Stimulated activated CD4-positive, alpha-beta T cell treated with anti-CD3 and anti-CD28 coated beads, Interleukin-2, amount 100 ng/mL, for 48 hours (primary cell): ENCODE results near the gene CACNB2.
"Not testable (repeated sequence)": the region's sequence is repeated elsewhere in the genome, so short reads cannot be mapped to it uniquely, and the experiment has no call there.

Experiments used
- DNase-seq, 2 donors: peaks; one replicate each; pipeline ENCODE4 v3.0.0-alpha.2; 2020

CACNB2 gene

GRCh38 chr10:18532881-18533535 is 392.8 kb downstream of the CACNB2 start:
- DNase-seq, result no peak

DNA sequence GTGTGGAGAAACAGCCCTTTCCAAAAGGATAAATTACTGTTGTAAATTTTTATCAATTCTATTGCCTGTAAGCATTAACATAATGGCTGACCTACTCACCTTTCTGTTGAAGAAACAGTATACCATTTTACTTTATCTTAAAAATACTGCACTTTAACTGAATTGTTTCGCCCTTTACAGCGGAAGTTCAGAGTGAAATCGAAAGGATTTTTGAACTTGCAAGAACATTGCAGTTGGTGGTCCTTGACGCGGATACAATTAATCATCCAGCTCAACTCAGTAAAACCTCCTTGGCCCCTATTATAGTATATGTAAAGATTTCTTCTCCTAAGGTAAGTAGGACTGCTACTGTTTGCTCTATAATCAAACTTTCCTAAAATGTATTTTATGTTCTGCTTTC is 393.7 kb downstream of the CACNB2 start:
- DNase-seq, result no peak

GRCh38 chr10:18539335-18539734 is 399.1 kb downstream of the CACNB2 start:
- no peak for DNase-seq

GRCh38 chr10:18540195-18540594 is 400.0 kb downstream of the CACNB2 start:
- no peak for DNase-seq

- no peak for DNase-seq
These were observed 402.6 kb downstream of the CACNB2 start for GRCh38 chr10:18542832-18543231.

DNA sequence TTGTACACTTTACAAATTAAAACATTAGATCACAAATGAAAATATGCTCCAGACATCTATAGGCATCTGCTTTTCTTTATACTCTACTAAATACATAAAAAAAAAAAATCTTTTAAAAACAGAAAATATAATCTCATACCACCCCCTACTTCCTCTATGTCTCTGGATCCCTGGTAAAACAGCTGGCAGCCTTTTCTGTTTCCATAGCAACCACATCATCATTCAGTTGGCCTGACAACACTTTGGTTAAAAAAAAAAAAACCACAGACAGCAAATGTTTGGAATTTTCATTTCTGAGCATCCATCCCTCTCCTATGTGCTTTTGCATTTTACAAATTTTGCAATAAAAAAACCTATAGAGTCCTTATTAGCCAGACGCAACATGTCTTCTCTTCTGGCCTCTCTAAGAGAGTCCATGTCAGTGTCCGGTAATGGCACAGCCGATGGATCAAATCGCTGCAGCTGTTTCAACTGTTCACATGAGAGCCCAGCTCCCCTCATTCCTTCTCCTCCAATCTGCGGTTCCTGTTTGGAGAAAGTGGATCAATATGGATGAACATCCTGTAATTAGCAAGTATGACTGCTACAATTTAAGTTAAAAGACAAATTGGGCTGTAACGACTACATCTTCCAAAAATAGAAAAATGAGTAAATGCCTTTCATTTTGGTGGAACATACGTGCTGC is 405.5 kb downstream of the CACNB2 start:
- DNase-seq, result no peak

GRCh38 chr10:18549105-18549504 is 408.9 kb downstream of the CACNB2 start:
- DNase-seq, result no peak

DNA sequence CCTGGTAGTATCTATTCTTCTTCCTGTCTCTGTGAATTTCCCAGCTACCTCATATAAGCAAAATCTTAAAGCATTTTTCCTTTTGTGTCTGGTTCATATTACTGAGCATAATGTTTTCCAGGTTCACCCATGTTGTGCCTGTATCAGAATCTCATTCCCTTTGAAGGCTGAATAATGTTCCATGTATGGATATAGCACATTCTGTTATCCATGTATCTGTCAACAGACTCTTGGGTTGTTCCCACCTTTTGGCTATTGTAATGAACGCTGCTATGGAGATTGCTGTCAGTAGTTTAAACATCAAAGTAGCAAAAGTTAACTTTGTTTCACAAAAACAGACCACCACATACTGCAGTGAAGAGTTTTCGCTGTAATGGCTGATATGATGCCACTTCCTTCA is 411.2 kb downstream of the CACNB2 start:
- no peak for DNase-seq

DNA sequence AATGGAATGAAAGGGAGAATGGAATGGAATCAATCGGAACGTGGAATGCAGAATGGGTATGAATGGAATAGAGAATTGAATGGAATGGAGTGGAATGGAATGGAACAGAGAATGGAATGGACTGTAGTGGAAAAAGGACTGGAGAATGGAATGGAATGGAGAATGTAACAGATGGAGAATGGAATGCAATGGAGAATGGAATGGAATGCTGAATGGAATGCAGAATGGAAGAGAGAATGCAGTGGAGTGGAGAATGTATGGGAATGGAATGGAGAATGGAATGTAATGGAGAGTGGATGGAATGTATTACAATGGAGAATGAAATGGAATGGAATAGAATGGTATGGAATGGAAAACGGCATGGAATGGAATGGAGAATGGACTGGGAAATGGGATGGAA is 414.3 kb downstream of the CACNB2 start:
- no peak for DNase-seq

DNA sequence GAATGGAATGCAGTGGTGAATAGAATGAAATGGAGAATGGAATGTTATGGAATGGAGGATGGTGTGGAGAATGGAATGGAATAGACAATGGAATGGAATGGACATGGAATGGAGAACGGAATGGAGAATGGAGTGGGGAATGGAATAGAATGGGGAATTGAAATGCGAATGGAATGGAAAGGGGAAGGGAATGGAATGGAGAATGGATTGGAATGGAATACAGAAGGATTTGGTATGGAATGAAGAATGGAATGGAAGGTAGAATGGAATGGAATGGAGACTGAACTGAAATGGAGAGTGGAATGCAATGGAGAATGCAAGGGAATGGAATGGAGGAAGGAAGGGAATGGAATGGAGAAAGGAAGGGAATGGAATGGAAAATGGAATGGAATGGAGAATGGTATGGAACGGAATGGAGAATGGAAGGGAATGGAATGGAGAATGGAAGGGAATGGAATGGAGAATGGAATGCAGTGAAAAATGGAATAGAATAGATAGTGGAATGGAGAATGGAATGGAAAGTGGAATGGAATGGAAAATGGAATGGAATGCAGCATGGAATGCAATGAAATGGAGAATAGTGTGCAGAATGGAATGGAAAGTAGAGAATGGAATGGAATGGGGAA is 416.4 kb downstream of the CACNB2 start:
- DNase-seq, result no peak

DNA sequence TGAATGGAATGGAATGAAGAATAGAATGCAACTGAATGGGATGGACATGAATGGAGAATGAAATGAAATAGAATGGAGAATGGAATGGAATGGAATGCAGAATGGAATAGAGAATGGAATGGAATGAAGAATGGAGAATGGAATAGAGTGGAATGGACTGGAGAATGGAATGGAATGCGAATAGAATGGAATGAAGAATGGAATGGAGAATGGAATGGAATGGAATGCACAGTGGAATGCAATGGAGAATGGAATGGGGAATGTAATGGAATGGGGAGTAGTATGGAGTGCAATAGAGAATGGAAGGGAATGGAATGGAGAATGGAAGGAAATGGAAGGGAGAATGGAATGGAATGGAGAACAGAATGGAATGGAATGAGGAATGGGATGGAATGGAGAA is 417.7 kb downstream of the CACNB2 start:
- DNase-seq, result no peak

DNA sequence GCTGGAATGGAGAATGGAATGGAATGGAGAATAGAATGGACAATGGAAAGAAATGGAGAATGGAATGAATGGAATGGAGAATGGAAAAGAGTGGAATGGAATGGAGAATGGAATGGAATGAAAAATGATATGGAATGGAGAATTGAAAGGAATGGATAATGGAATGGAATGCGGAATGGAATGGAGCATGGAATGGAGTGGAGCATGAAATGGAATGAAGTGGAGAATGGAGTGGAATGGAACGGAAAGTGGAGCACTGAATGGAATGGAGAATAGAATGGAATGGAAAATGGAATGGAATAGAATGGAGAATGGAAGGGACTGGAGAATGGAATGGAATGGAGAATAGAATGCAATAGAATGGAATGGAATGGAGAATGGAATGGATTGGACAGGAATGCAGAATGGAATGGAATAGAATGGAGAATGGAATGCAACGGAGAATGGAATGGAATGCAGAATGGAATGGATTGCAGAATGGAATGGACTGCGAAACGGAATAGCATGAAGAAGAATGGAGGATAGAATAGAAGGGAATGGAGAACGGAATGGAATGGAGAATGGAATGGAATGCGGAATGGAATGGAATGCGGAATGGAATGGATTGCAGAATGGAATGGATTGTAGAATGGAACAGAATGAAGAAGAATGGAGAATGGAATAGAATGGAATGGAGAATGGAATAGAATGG is 421.8 kb downstream of the CACNB2 start:
- no peak for DNase-seq

- no peak for DNase-seq
These were observed 422.9 kb downstream of the CACNB2 start for GRCh38 chr10:18563003-18563726.

GRCh38 chr10:18565006-18565405 is 424.8 kb downstream of the CACNB2 start:
- DNase-seq, result no peak

DNA sequence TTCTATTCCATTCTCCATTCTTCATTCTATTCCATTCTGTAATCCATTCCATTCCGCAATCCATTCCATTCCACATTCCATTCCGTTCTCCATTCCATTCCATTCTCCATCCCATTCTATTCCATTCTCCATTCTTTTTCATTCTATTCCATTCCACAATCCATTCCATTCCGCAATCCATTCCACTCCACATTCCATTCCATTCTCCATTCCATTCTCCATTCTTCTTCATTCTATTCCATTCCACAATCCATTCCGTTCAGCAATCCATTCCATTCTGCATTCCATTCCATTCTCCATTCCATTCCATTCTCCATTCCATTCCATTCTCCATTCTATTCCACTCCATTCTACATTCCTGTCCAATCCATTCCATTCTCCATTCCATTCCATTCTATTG is 426.0 kb downstream of the CACNB2 start:
- DNase-seq, result no peak

GRCh38 chr10:18567343-18567856 is 427.2 kb downstream of the CACNB2 start:
- DNase-seq, result no peak

DNA sequence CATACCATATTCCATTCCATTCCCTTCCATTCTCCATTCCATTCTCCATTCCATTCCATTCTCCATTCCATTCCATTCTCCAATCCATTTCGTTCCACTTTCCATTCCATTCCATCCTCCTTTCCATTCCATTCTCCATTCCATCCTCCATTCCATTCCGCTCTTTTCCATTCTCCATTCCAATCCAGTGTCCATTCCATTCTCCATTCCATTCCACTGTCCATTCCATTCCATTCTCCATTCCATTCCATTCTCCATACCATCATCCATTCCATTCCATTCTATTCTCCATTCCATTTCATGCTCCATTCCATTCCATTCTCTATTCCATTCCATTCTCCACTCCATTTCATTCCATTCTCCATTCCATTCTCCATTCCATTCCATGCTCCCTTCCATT is 430.2 kb downstream of the CACNB2 start:
- not testable (repeated sequence) for DNase-seq

DNA sequence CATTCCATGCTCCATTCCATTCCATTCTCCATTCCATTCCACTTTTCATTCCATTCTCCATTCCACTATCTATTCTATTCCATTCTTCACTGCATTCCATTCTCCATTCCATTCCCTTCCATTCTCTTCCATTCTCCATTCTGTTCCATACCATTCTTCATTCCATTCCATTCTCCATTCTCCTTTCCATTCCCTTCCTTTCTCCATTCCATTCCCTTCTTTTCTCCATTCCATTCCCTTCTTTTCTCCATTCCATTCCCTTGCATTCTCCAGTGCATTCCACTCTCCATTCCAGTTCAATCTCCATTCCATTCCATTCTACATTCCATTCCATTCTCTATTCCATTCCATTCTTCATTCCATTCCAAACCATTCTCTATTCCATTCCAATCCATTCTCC is 430.9 kb downstream of the CACNB2 start:
- no peak for DNase-seq

GRCh38 chr10:18571780-18572179 is 431.6 kb downstream of the CACNB2 start:
- DNase-seq, result no peak

GRCh38 chr10:18572959-18573561 is 432.8 kb downstream of the CACNB2 start:
- DNase-seq, result no peak

DNA sequence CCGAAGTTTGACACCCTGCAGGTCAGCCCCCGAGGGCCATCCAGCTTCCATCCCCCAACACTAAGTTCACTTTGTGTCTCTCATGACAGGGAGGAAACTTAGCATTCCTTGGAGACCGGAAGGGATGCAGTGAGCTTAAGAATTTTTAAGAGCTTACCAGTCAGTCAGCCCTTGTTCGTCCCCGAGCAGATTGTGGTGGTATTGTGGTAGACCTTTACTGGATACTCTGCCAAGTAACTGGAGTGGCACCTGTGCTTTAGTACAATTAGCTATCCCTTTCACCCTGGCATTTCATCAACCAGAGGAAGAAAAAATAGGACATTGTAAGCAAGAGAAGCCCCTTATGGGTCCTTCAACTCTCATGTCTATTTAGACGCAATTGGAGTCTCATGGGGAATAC is 436.4 kb downstream of the CACNB2 start:
- DNase-seq, result no peak
